Measurements from ENCODE around the gene TAS2R5.

GRCh38 chr7:141785706-141786552 lies 4.1 kb upstream of the TAS2R5 start:
- TF ChIP-seq CTCF (conservative IDR thresholded peaks at IDR 0.05), result peak; percentile 85
- no peak for TF ChIP-seq EZH2 (IDR thresholded peaks at IDR 0.05; ENCODE audit: low read depth)
